ENCODE results near the gene CLSTN2. TPM values are rescaled to one million over a fixed set of nuclear protein-coding genes. Genes with fewer than 3 reads are reported as not detected.

The CLSTN2 gene
- total RNA-seq, 4 donors from 2014 or later = 3.7 to 9.5 (median 7.4) TPM

DNA sequence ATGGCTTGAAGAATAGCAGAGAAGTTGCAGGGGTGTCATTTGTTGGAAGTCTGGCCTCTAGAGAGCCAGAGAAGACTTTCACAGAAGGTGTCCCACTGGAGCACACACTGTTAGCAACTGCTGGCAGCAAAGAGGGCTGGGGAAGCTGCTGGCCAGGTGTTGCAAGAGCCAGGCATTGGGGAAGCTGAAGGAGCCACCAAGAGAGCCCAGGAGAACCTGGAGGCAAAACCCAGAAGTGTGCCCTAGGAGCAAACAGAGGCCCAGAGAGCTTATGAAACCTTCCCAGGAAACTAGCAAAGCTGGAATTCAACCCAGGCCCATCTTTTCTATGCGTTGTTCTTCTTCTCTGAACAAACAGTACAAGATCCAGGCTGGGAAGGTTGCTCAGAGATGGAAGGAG is 610.2 kb downstream of the CLSTN2 start:
- TF ChIP-seq POLR2A (IDR thresholded peaks at IDR 0.05; ENCODE audit: low read depth) (no peak), EP300 (IDR thresholded peaks at IDR 0.05) (no peak), POLR2AphosphoS5 (IDR thresholded peaks at IDR 0.05) (no peak)
- TF ChIP-seq, protein P1, sequence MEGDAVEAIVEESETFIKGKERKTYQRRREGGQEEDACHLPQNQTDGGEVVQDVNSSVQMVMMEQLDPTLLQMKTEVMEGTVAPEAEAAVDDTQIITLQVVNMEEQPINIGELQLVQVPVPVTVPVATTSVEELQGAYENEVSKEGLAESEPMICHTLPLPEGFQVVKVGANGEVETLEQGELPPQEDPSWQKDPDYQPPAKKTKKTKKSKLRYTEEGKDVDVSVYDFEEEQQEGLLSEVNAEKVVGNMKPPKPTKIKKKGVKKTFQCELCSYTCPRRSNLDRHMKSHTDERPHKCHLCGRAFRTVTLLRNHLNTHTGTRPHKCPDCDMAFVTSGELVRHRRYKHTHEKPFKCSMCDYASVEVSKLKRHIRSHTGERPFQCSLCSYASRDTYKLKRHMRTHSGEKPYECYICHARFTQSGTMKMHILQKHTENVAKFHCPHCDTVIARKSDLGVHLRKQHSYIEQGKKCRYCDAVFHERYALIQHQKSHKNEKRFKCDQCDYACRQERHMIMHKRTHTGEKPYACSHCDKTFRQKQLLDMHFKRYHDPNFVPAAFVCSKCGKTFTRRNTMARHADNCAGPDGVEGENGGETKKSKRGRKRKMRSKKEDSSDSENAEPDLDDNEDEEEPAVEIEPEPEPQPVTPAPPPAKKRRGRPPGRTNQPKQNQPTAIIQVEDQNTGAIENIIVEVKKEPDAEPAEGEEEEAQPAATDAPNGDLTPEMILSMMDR (IDR thresholded peaks at IDR 0.05) = no peak
- WGBS = 90% methylated on average over 1 of the region's 1 CpG
- DNase-seq (ENCODE audit: extremely low spot score) = no peak
- Histone ChIP-seq H3K36me3 (no peaks in the 10 kb centered on the region), H3K4me3 (no peak overlapping the region), H3K27ac (replicated peaks in 1 of 4) (no peak overlapping the region), H3K27me3 (no peaks in the 10 kb centered on the region), H3K9me3 (no peaks in the 10 kb centered on the region), H3K4me1 (peaks cover 0 to 14% (median 11%) of the 10 kb centered on the region in 4 donors)
- intact Hi-C loops (cut with DNase I) = no loop called here

DNA sequence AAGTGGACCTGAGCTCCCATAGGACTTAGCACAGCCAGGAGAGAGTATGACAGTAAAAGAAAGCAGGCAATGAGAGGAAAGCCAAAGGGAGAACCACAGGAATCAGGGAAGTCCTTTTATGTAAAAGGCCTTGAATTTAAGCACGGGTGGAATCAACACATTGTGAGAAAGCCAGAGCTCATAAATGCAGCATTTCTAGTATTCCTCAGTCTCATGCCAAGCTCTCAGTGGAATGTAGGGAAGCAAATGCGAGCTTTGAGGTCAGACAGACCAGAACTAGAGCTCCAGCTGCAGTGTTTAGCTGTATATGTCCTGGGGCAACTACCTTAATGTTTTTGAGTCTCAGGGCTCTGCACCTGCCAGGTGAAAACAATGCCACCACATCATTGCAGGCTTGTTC is 610.8 kb downstream of the CLSTN2 start:
- peaks cover 0 to 14% (median 11%) of the 10 kb centered on the region in 4 donors for H3K4me1 ChIP-seq
- no peak overlapping the region for H3K4me3 ChIP-seq
- intact Hi-C loops (cut with DNase I) = no loop called here
- H3K9me3 ChIP-seq = no peaks in the 10 kb centered on the region
- no peaks in the 10 kb centered on the region for H3K27me3 ChIP-seq
- H3K36me3 ChIP-seq = no peaks in the 10 kb centered on the region
- DNase-seq (ENCODE audit: extremely low spot score) = no peak
- no peak for TF ChIP-seq EP300 (IDR thresholded peaks at IDR 0.05)
- no peak for TF ChIP-seq POLR2A (IDR thresholded peaks at IDR 0.05; ENCODE audit: low read depth)
- TF ChIP-seq POLR2AphosphoS5 (IDR thresholded peaks at IDR 0.05) = no peak
- TF ChIP-seq, protein P1 (IDR thresholded peaks at IDR 0.05) = no peak
- 32% methylated on average over 2 of the region's 2 CpGs for WGBS
- no peak overlapping the region for H3K27ac ChIP-seq (replicated peaks in 1 of 4)

DNA sequence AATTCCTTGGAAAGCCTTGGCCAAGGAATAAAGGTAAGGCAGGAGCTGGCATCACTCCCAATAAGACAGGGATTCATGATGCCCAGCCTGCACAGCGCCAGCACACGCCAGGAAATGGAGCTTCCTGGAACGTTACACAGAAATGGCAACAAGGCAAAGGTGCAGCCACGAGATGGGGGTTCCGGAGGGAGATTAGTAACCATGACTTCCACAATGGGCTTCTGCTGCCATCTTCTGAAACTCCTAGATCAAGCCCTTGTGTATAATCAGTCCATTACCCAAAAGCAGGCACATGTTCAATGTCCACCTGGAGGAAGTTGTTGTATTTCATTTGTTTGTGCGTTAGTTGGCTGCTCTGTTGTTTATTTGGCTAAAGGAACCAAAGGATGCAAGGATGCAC is 611.7 kb downstream of the CLSTN2 start:
- intact Hi-C loops (cut with DNase I) = no loop called here
- TF ChIP-seq, protein P1 (IDR thresholded peaks at IDR 0.05) = no peak
- TF ChIP-seq POLR2AphosphoS5 (IDR thresholded peaks at IDR 0.05) = no peak
- TF ChIP-seq POLR2A (IDR thresholded peaks at IDR 0.05; ENCODE audit: low read depth) = no peak
- no peak for TF ChIP-seq EP300 (IDR thresholded peaks at IDR 0.05)
- no peak overlapping the region for H3K4me3 ChIP-seq
- no peaks in the 10 kb centered on the region for H3K9me3 ChIP-seq
- H3K4me1 ChIP-seq = peaks cover 0 to 14% (median 11%) of the 10 kb centered on the region in 4 donors
- H3K27me3 ChIP-seq = no peaks in the 10 kb centered on the region
- WGBS = 56% methylated on average over 6 of the region's 6 CpGs
- no peak overlapping the region for H3K27ac ChIP-seq (replicated peaks in 1 of 4)
- H3K36me3 ChIP-seq = no peaks in the 10 kb centered on the region
- DNase-seq (ENCODE audit: extremely low spot score) = no peak

DNA sequence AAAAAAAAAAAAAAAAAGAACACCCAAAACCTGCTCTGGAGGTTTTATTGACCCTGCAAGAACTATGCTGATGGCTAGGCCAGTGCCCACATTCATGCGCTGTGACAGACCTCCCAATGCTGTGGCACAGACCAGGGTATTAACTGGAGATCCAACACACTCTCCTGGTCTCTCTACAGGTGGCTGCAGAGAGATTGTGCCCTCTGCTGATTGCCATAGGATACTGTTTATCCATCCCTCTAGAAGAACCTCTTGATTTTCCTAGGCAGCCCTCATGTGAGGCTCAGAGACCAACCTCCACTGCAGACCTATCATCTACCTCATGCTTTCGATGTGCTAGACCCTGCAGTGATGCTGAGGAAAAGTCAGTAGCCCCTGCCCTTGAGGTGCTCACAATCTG is 617.4 kb downstream of the CLSTN2 start:
- no peak for DNase-seq (ENCODE audit: extremely low spot score)
- H3K9me3 ChIP-seq = no peaks in the 10 kb centered on the region
- no peak overlapping the region for H3K4me3 ChIP-seq
- no peaks in the 10 kb centered on the region for H3K4me1 ChIP-seq
- 86% methylated on average over 2 of the region's 2 CpGs for WGBS
- TF ChIP-seq, protein P1 (IDR thresholded peaks at IDR 0.05) = no peak
- TF ChIP-seq POLR2AphosphoS5 (IDR thresholded peaks at IDR 0.05) (no peak), EP300 (IDR thresholded peaks at IDR 0.05) (no peak), POLR2A (IDR thresholded peaks at IDR 0.05; ENCODE audit: low read depth) (no peak)
- H3K36me3 ChIP-seq = no peaks in the 10 kb centered on the region
- H3K27ac ChIP-seq (replicated peaks in 1 of 4) = no peak overlapping the region
- H3K27me3 ChIP-seq = no peaks in the 10 kb centered on the region
- intact Hi-C loops (cut with DNase I) = no loop called here

DNA sequence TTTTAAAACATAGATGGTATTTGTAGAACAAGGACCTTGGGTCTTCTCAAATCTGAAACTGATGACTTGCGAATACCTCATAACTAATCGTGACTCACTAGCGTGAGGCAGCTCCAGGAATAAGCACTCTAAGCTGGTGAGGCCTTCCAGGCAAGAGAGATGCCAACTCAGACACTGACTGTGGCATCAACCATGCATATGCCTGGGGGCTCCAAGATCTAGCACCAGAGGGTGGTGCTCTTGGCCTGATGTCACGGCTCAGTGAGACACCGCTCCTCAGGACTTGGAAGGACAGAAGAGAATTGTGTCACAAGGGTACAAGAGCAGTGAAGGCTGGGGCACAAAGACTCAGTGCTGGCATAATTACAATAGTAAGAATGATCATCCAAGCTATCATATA is 617.9 kb downstream of the CLSTN2 start:
- Histone ChIP-seq H3K9me3 (no peaks in the 10 kb centered on the region), H3K27me3 (no peaks in the 10 kb centered on the region), H3K4me3 (no peak overlapping the region), H3K36me3 (no peaks in the 10 kb centered on the region), H3K4me1 (no peaks in the 10 kb centered on the region), H3K27ac (replicated peaks in 1 of 4) (no peak overlapping the region)
- WGBS = 94% methylated on average over 5 of the region's 5 CpGs
- intact Hi-C loops (cut with DNase I) = no loop called here
- no peak for TF ChIP-seq POLR2A (IDR thresholded peaks at IDR 0.05; ENCODE audit: low read depth)
- no peak for TF ChIP-seq POLR2AphosphoS5 (IDR thresholded peaks at IDR 0.05)
- TF ChIP-seq, protein P1 (IDR thresholded peaks at IDR 0.05) = no peak
- no peak for TF ChIP-seq EP300 (IDR thresholded peaks at IDR 0.05)
- DNase-seq (ENCODE audit: extremely low spot score) = no peak

Measured in esophagus muscularis mucosa (tissue), 4 donors.